Measurements from ENCODE around the gene LIFR.

LIFR gene

GRCh38 chr5:38463634-38464521 is 92.6 kb downstream of the LIFR start:
- DNase-seq, result peak; percentile 81

DNA sequence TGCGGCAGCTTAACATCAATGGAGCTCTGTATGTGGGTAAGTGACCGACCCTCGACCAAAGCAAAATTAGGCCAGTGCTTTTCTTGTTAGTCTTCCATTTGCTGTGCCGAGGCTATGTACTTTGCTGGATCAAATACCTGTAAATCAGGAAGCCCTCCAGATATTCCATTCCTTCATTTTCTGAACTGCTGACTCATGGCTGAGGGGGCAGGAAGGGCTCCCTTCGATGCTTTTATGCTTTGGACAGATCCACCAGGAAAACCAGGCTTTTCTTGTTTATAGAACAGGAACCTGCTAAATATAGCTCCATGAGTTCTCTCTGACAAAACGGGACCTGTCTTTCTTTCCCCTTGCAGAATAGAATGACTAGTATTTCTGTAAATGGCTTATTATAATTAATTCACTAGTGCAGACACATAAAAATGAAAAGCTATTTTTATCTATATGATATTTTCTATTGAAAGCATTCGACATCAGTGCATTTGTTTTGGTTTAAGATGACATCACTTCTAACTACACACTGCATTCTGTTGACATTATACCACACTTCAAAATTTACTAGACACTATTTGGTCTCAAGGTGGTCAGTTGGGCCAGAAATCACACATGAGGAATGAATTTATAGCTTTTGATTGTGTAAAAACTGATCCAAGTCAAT is 93.3 kb downstream of the LIFR start:
- DNase-seq, result no peak

GRCh38 chr5:38458174-38458573 is 98.3 kb downstream of the LIFR start:
- DNase-seq, result no peak

DNA sequence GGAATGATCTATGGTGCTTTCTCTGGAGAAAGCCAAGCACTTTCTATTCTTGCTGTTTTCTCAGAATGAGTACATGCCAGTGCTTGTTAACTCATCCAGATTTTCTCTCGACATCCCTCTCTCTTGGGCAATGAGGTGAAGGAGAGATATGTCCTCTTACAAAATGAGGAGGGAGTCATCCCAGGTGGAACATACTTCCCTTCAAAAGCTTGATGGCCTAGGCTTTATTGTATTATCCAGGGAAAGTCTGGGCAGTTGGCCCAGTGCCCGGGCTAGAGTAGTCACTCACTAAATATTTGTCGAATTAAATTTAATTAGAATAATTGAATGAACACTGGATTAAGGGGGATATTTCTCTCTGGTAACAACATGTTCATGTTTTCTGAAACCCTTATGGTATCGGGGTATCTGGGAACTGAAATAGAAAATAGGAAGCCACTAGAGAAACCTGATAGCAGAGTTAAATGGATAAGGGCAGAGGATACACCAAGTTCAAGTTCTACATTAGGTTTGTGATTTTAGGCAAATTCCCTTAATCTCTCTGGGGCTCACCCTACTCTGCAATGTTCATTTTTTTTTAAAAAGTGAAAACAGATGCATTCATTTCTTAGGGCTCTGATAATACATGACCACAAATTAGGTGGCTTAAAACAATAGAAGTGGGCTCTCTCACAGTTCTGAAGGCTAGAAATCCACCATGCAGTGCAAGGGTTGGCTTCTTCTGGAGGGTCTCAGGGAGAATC is 99.6 kb downstream of the LIFR start:
- no peak for DNase-seq

GRCh38 chr5:38455796-38456330 is 100.6 kb downstream of the LIFR start:
- no peak for DNase-seq

- DNase-seq, result no peak
Observed at GRCh38 chr5:38453921-38454320, 102.5 kb downstream of the LIFR start.

DNA sequence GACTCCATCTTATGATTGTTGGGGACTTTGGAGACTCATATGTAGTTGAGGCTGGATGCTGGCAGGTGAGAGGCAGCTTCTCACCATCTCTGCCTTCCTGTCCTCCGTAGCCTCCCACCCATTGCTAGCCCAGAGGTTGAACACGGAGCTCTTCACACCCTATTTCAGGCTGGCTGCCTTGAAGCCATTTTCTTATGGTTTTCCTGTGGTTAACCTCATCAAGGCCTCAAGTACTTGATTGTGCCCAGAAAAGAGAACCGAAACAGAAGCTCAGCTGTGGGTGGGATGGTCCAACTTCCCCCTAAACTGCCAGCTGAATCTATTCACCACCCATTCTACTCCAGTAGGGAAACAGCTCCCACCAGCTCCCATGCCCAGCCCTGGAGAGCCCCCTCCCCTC is 102.9 kb downstream of the LIFR start:
- no peak for DNase-seq

GRCh38 chr5:38452201-38452600 is 104.2 kb downstream of the LIFR start:
- no peak for DNase-seq

- DNase-seq, result no peak
Observed at GRCh38 chr5:38451074-38451725, 105.2 kb downstream of the LIFR start.

DNA sequence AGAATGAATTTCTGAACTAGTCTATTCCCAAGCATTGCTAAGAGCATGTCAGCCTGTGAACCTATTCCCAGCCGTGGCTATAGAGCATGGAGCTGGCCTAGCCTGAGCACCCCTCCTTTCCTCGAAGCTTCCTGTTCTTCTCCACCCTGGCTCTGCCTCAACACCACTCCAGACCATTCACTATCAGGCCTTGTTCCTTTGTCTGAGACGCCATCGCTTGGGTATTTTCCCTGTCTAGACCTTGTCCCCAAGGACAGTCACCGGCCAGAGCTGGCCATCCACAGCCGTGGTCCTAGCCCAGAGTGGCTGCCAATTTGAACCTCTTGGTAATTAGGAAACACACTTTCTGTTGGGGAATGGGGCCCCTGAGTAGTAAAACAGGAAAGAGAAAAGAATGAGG is 105.8 kb downstream of the LIFR start:
- DNase-seq, result no peak

GRCh38 chr5:38448568-38449350 is 107.7 kb downstream of the LIFR start:
- DNase-seq, result no peak

- DNase-seq, result peak; percentile 78
Observed at GRCh38 chr5:38447786-38448185, 108.7 kb downstream of the LIFR start.

DNA sequence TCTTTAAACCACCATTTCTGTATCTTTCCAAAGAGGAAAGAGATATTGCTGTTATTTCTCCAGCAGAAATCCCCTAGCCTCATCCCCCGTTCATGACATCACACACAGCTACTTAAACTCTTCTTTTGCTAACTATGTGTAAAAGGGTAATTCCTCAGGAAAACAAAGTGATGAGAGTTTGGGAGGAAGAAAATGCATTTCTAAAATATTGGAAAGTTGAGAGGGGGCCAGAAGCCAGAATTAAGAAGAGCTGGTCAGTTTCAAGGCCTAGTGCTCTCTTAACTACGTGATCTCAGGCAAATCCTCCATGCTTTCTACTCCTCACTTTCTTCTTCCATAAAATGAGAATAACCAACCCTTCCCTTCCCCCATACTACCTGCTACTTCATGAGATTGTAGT is 109.4 kb downstream of the LIFR start:
- no peak for DNase-seq

GRCh38 chr5:38446029-38446522 is 110.4 kb downstream of the LIFR start:
- DNase-seq, result no peak

GRCh38 chr5:38445374-38446028 is 110.9 kb downstream of the LIFR start:
- DNase-seq, result no peak

GRCh38 chr5:38443390-38443789 is 113.1 kb downstream of the LIFR start:
- DNase-seq, result no peak

- DNase-seq, result no peak
Observed at GRCh38 chr5:38442247-38442573, 114.2 kb downstream of the LIFR start.

DNA sequence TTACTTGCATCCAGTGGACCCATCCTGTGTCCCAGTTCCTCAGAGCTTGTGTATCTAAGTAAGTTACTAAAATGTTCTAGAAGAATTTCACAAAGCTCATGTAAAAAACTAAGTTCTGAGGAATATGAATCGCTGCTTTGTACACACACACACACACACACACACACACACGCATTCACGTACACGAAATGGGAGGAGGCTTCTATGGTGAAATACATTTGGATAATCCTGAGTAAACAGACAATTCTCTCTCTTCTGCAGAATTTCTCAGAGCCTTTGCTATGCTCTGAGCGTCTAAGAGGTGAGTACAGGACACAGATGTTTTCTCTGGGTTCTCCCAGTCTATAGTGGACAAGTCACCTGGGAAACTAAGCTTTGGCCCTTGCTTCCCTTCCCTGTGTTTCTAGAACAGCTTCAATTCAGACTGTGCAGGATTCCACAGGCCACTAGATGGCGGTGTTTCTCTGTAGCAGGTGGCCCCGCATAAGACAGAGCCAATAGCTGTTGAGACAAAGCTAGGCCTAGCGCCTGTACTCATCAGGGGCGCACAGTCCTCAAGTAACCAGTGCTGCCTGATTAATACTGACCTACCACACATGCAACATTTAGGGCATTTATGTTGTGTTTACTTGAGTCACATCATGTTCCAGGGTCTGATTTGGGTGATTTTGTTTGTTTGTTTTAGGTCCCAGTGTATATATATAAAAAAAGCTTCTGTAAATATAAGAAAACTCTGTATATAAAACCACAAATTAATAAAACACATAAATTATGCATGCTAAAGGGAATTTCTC is 114.8 kb downstream of the LIFR start:
- DNase-seq, result peak; percentile 93

DNA sequence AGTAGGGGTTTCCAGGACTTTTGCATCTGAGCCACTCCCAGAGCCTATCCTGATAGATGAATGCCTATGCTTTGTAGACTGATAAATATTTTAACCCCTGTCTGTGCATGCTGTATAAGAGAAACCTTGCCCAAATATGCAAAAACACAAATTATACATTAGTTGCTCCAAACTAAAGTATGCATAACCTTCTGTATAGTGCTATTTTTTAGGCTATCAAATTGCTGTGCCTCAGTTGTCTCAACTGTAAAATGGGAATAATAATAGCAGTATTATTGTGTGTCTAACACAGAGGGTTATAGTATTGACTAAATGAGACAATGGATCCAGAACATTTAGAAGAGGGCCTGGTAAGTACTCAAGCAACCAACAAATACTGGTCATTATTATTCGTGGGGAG is 117.7 kb downstream of the LIFR start:
- no peak for DNase-seq

- no peak for DNase-seq
Observed at GRCh38 chr5:38434966-38435705, 121.3 kb downstream of the LIFR start.

Measured in right hindlimb (tissue), 1 donor.